ENCODE measurements around the gene BABAM2. TPM values are rescaled to one million over a fixed set of nuclear protein-coding genes. Genes with fewer than 3 reads are reported as not detected.
"Not testable (repeated sequence)": the region's sequence is repeated elsewhere in the genome, so short reads cannot be mapped to it uniquely, and the experiment has no call there.

Gene BABAM2
- total RNA-seq, 1 donor from 2014 or later: 46.7 TPM

DNA sequence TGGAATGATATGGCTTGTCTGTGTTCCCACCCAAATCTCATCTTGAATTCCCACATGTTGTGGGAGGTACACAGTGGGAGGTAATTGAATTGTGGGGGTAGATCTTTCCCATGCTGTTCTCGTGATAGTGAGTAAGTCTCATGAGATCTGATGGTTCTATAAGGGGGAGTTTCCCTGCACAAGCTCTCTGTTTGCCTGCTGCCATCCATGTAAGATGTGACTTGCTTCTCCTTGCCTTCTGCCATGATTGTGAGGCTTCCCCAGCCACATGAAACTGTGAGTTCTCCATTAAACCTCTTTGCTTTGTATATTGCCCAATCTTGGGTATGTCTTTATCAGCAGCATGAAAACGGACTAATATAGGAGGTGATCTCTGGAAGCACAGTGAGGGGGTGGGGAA, 78.4 kb downstream of the BABAM2 start:
- H3K4me1 Mint-ChIP-seq: peaks cover 38% of the 10 kb centered on the region
- not testable (repeated sequence) for H3K27ac Mint-ChIP-seq, H3K27me3 Mint-ChIP-seq, DNase-seq, H3K4me3 Mint-ChIP-seq
- H3K36me3 Mint-ChIP-seq (ENCODE audit: low read depth): peaks cover 34% of the 10 kb centered on the region
- peaks cover 22% of the 10 kb centered on the region for H3K9me3 Mint-ChIP-seq
- intact Hi-C loops (cut with micrococcal nuclease): loop anchor here (5.0 kb wide), 1 partner anchor 33 kb away; no protein-coding TSS in a partner anchor

DNA sequence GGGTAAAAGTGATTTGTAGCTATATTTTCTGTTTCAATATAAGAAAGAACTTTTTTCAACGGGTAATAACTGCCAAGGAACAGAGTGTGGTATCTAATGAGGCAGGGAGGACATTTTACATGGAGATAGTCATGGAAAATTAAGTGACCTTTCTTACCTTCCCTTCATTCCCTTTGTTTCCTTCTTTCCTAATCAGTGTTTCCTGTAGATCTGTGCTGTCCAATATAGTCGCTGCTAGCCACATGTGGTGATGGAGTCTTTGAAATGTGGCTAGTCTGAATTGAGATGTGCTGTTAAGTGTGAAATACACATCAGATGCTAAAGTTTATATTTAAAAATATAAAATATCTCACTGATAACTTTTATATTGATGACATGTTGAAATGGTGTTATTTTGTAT, 81.8 kb downstream of the BABAM2 start:
- peaks cover 17% of the 10 kb centered on the region for H3K4me1 Mint-ChIP-seq
- no peak overlapping the region for H3K4me3 Mint-ChIP-seq
- no peaks in the 10 kb centered on the region for H3K27me3 Mint-ChIP-seq
- H3K9me3 Mint-ChIP-seq: peaks cover 21% of the 10 kb centered on the region
- no peak for DNase-seq
- peaks cover 28% of the 10 kb centered on the region for H3K36me3 Mint-ChIP-seq (ENCODE audit: low read depth)
- intact Hi-C loops (cut with micrococcal nuclease): no loop called here
- no peak overlapping the region for H3K27ac Mint-ChIP-seq

DNA sequence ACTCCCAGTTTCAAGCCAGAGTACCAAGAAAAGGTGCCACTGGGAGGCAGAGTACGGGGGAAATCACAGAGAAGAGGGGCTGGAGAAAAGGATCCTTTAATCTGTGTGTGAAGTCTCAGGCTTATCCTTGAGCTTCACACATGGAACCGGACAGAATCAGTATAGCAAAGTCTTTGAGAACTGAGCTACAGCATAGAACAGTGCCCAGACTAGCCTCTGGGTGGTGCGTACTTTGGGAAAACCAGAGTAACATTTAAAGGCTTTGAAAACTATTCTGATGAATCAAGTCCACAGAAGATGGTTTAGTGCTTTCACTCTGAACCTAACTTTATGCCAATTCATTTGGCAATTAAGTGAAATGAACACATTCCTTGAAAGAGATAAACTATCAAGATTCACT, 83.1 kb downstream of the BABAM2 start:
- H3K27me3 Mint-ChIP-seq: no peaks in the 10 kb centered on the region
- no peak for DNase-seq
- peaks cover 29% of the 10 kb centered on the region for H3K36me3 Mint-ChIP-seq (ENCODE audit: low read depth)
- intact Hi-C loops (cut with micrococcal nuclease): no loop called here
- no peak overlapping the region for H3K4me3 Mint-ChIP-seq
- H3K27ac Mint-ChIP-seq: no peak overlapping the region
- H3K4me1 Mint-ChIP-seq: peaks cover 22% of the 10 kb centered on the region
- peaks cover 20% of the 10 kb centered on the region for H3K9me3 Mint-ChIP-seq

DNA sequence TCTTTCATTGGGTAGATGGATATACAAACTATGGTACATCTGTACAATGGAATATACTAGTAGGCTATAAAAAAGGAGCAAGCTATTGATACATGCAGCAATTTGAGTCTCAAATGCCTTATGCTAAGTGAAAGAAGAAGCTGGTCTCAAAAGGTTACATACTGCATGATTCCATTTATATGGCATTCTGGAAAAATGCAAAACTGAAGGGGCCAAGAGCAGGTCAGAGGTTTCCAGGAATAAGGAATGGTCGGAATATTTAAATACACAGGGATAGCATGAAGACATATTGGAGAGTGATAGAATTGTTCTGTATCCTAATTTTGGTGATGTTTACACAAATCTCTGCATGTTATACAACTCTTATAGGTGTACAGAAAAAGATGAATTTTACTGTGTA, 85.8 kb downstream of the BABAM2 start:
- H3K36me3 Mint-ChIP-seq (ENCODE audit: low read depth): peaks cover 21% of the 10 kb centered on the region
- intact Hi-C loops (cut with micrococcal nuclease): no loop called here
- no peak overlapping the region for H3K4me3 Mint-ChIP-seq
- no peak for DNase-seq
- peaks cover 23% of the 10 kb centered on the region for H3K4me1 Mint-ChIP-seq
- no peaks in the 10 kb centered on the region for H3K27me3 Mint-ChIP-seq
- no peak overlapping the region for H3K27ac Mint-ChIP-seq
- peaks cover 10% of the 10 kb centered on the region for H3K9me3 Mint-ChIP-seq

DNA sequence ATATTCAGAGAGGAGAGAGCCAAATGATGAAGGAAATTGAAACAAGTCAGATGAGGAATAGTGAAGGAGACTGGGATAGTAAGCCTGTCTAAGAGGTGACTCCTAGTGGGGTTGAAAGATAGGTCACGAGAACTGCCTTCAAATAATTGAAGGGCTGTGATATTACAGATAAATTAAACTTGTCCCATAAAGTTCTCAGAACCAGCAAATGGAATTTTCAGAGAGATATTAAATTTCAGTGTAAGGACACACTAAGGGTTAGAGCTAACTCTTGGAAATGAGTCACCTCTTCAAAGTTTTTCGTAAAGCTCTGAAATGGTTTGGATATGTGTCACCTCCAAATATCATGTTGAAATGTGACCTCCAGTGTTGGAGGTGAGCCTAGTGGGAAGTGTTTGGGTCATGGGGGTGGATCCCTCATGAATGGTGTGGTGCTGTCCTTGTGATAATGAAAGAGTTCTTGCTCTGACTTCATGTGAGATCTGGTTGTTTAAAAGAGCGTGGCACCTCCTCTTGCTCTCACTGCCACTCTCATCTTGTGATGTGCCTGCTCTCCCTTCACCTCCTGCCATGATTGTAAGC, 87.3 kb downstream of the BABAM2 start:
- Mint-ChIP-seq H3K9me3 (peaks cover 10% of the 10 kb centered on the region), H3K27ac (peak overlapping the region; percentile 73), H3K4me1 (peaks cover 23% of the 10 kb centered on the region), H3K27me3 (no peaks in the 10 kb centered on the region), H3K4me3 (peak overlapping the region; percentile 10), H3K36me3 (ENCODE audit: low read depth) (peaks cover 16% of the 10 kb centered on the region)
- intact Hi-C loops (cut with micrococcal nuclease): loop anchor here (1.0 to 2.0 kb wide), 2 partner anchors 17 to 23 kb away; no protein-coding TSS in a partner anchor
- DNase-seq: no peak

DNA sequence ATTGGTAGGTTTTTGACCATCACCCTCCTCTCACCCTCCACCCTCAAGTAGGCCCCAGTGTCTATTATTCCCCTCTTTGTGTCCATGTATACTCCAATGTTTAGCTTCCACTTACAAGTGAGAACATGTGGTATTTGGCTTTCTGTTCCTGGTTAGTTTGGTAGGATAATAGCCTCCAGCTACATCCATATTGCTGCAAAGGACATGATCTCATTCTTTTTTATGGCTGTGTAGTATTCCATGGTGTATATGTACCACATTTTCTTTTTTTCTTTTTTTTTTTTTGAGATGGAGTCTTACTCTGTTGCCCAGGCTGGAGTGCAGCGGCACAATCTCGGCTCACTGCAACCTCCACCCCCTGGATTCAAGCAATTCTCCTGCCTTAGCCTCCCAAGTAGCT, 88.2 kb downstream of the BABAM2 start:
- not testable (repeated sequence) for H3K27me3 Mint-ChIP-seq, H3K4me3 Mint-ChIP-seq, H3K9me3 Mint-ChIP-seq, DNase-seq
- Mint-ChIP-seq H3K36me3 (ENCODE audit: low read depth) (peaks cover 16% of the 10 kb centered on the region), H3K4me1 (peaks cover 23% of the 10 kb centered on the region), H3K27ac (peak overlapping the region; percentile 73)
- intact Hi-C loops (cut with micrococcal nuclease): loop anchor here (1.0 to 2.0 kb wide), 2 partner anchors 18 to 23 kb away; no protein-coding TSS in a partner anchor

DNA sequence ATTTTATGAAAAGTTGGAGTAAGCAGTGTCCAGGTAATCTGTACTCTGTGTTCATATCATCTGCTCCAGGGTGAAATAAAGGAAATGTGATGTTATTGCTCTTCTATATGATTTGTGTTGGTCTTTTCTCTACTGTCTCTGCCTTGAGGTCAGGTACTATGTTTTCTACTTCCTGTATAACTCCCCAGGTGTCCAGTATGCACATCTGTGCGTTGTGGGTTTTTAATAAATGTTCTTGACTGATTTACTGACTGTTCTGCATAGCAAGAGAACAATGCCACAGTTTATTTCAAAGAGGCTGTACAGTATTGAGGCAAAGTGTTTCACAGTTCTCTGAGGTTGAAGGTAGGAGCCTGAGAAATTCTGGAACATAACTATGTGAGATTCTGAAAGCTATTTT, 89.7 kb downstream of the BABAM2 start:
- peaks cover 9% of the 10 kb centered on the region for H3K9me3 Mint-ChIP-seq
- no peak overlapping the region for H3K27ac Mint-ChIP-seq
- peaks cover 21% of the 10 kb centered on the region for H3K36me3 Mint-ChIP-seq (ENCODE audit: low read depth)
- intact Hi-C loops (cut with micrococcal nuclease): no loop called here
- H3K4me3 Mint-ChIP-seq: no peak overlapping the region
- H3K27me3 Mint-ChIP-seq: no peaks in the 10 kb centered on the region
- DNase-seq: no peak
- peaks cover 23% of the 10 kb centered on the region for H3K4me1 Mint-ChIP-seq

DNA sequence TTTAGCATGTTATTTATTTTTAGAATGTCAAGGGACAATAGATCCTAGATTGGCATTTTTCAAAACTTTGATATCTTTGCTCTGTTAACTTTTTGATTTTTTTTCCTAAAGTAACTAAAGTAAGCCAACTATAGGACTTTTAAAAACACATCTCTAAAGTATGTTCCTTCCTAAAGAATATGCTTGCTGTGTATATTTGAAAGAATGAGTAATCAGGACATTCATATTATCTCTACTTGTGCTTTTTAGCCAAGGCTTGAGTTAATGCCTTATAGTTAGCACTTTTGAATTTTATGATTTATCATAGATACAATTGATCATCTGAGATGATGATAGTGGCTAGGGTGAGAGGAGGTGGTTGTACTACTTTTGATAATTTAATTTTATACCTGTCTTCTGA, 93.6 kb downstream of the BABAM2 start:
- no peak for DNase-seq
- peaks cover 2% of the 10 kb centered on the region for H3K9me3 Mint-ChIP-seq
- H3K27me3 Mint-ChIP-seq: no peaks in the 10 kb centered on the region
- H3K4me3 Mint-ChIP-seq: no peak overlapping the region
- H3K36me3 Mint-ChIP-seq (ENCODE audit: low read depth): peaks cover 14% of the 10 kb centered on the region
- intact Hi-C loops (cut with micrococcal nuclease): no loop called here
- no peak overlapping the region for H3K27ac Mint-ChIP-seq
- peaks cover 19% of the 10 kb centered on the region for H3K4me1 Mint-ChIP-seq

DNA sequence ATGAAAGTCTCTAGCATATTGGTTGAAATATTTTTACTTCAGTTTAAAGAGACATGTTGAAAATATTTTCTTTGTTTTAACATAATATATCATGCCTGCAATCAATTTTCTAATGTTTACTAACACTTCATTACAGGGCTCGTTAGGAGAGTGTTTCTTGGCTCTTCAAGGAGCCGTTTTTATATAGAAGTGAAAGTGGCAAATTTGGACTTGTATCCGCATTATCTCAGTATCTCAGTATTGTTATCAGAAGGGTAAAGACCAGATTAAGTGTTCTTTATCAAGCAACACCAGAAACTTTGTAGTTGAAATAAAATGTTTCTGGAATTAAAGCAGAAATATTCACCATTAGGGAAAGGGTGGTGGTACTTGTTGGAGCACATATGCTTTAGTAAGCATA, 97.8 kb downstream of the BABAM2 start:
- intact Hi-C loops (cut with micrococcal nuclease): no loop called here
- Mint-ChIP-seq H3K36me3 (ENCODE audit: low read depth) (peaks cover 32% of the 10 kb centered on the region), H3K4me1 (peaks cover 19% of the 10 kb centered on the region), H3K27me3 (no peaks in the 10 kb centered on the region), H3K4me3 (no peak overlapping the region), H3K27ac (no peak overlapping the region), H3K9me3 (peaks cover 18% of the 10 kb centered on the region)
- DNase-seq: no peak

DNA sequence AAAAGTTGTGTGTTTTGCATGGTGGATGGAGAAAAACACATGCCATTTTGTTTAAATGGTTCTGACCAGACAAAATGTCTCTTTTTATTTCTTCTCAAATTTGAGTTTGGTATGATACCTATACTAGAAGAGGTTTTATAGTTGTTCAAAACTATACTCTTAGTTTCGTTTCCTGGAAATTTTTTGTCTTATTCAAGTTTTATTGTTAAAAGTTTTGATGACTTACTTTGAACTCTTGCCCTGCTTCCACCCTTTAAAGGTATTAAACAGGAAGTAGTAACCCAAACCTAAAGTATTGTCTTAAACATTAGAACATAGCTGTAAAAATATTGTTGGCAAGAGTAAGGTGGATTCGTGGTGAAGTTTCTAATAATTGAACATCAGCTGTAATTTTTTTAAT, 98.2 kb downstream of the BABAM2 start:
- peaks cover 19% of the 10 kb centered on the region for H3K4me1 Mint-ChIP-seq
- intact Hi-C loops (cut with micrococcal nuclease): no loop called here
- H3K36me3 Mint-ChIP-seq (ENCODE audit: low read depth): peaks cover 32% of the 10 kb centered on the region
- no peak overlapping the region for H3K4me3 Mint-ChIP-seq
- H3K9me3 Mint-ChIP-seq: peaks cover 18% of the 10 kb centered on the region
- H3K27me3 Mint-ChIP-seq: no peaks in the 10 kb centered on the region
- no peak overlapping the region for H3K27ac Mint-ChIP-seq
- no peak for DNase-seq

DNA sequence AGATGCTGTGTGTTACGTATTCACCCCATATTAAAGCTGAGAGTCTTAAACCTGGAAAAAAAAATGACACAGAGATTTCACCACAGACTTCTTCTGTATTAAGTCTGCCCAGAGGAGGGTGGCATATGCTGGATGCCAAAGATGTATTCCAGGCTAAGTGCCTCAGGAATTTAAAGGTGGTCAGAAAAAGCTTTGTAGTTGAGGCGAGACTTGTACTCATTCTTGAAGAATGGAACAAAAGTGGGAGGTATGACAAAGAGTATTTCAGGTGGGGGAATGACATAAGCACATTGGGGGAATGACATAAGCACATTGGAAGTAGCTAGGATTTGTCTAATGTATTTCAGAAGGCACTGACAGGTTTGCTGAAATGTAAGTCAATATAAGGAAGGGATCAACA, 98.6 kb downstream of the BABAM2 start:
- H3K9me3 Mint-ChIP-seq: peaks cover 18% of the 10 kb centered on the region
- intact Hi-C loops (cut with micrococcal nuclease): no loop called here
- H3K4me3 Mint-ChIP-seq: no peak overlapping the region
- peaks cover 31% of the 10 kb centered on the region for H3K36me3 Mint-ChIP-seq (ENCODE audit: low read depth)
- H3K27ac Mint-ChIP-seq: peak overlapping the region; percentile 21
- H3K4me1 Mint-ChIP-seq: peaks cover 19% of the 10 kb centered on the region
- DNase-seq: no peak
- no peaks in the 10 kb centered on the region for H3K27me3 Mint-ChIP-seq

DNA sequence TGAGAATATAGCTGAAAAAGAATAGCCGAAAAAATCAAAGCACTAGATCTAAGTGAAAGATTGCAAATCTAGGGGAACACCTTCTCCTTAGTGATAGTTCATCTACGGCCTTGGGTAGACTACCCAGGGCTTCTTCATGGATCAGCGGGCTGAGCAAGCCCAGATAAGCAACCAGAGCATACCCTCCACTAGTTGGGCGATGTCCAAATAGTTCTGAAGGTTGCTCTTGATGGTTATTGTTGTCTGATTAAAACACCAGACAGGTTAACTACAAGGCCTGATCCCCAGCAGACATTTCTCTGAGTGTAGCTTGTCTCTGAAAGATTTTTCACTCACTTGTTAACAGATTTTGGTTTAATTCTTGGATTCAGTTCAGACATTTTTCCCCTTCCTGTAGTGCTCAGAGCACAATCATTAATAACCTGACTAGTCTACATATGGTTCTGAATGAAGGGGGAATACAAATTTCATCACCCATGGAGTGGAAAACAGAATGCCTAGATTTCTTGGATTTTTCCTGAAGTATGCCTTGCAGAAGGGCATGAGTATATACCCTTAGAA, 99.6 kb downstream of the BABAM2 start:
- intact Hi-C loops (cut with micrococcal nuclease): no loop called here
- H3K4me1 Mint-ChIP-seq: peaks cover 23% of the 10 kb centered on the region
- DNase-seq: no peak
- no peaks in the 10 kb centered on the region for H3K27me3 Mint-ChIP-seq
- no peak overlapping the region for H3K4me3 Mint-ChIP-seq
- H3K36me3 Mint-ChIP-seq (ENCODE audit: low read depth): peaks cover 35% of the 10 kb centered on the region
- peaks cover 18% of the 10 kb centered on the region for H3K9me3 Mint-ChIP-seq
- no peak overlapping the region for H3K27ac Mint-ChIP-seq

DNA sequence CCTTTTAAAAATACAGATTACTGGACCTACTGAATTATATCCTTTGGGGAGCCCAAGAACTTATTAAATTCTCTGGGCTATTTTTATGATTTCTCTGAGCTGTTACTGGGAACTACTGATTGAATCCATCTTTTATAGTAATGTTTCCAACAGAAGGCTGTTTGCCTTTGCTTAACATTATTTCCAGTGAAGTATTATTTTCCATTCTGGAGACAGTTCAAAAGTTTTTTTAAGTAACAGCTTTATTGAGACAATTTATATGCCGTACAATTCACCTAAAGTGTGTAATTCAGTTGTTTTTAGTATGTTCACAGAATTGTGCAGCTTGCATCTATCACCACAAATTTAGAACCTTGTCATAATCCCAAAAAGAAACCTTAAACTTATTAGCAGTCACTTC, 100.6 kb downstream of the BABAM2 start:
- Mint-ChIP-seq H3K4me1 (peaks cover 21% of the 10 kb centered on the region), H3K9me3 (peaks cover 18% of the 10 kb centered on the region), H3K27me3 (no peaks in the 10 kb centered on the region), H3K27ac (no peak overlapping the region), H3K36me3 (ENCODE audit: low read depth) (peaks cover 44% of the 10 kb centered on the region), H3K4me3 (no peak overlapping the region)
- intact Hi-C loops (cut with micrococcal nuclease): no loop called here
- DNase-seq: no peak

DNA sequence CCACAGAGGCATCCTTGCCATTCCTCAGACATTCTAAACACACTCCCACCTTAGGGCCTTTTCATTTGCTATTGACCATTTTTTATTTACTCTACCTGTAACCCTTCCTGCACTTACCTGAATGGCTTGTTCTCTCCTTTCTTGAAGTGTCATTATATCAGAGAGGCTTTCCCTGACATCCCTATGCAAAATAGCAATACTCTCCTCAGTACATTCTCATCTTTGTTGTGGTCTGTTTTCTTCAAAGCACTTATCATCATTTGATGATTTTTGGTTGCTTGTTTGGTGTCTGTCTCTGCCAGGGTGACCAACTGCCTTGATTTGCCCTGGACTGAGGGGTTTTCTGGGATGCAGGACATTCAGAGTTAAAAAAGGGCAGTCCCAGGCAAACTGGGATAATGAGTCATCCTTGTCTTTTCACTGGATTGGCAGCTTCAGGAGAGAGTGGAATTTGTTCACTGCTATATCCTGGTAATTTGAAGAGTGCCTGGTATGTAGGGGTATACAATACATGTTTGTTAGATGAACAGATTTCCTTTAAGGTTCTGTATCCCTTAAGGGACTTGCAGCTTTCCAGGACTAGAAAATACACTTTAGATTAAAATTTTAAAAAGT, 102.4 kb downstream of the BABAM2 start:
- H3K36me3 Mint-ChIP-seq (ENCODE audit: low read depth): peaks cover 45% of the 10 kb centered on the region
- no peak overlapping the region for H3K4me3 Mint-ChIP-seq
- peaks cover 18% of the 10 kb centered on the region for H3K9me3 Mint-ChIP-seq
- H3K4me1 Mint-ChIP-seq: peaks cover 21% of the 10 kb centered on the region
- no peak for DNase-seq
- no peak overlapping the region for H3K27ac Mint-ChIP-seq
- no peaks in the 10 kb centered on the region for H3K27me3 Mint-ChIP-seq
- intact Hi-C loops (cut with micrococcal nuclease): no loop called here

All from activated CD4-positive, alpha-beta T cell treated with anti-CD3 and anti-CD28 coated beads, Interleukin-2, amount 10 ng/mL, durations not matched to agents 24 days and 14 days (primary cell).